HCT116 (cell line): ENCODE measurements around the gene LSS. TPM values are rescaled to one million over a fixed set of nuclear protein-coding genes. Genes with fewer than 3 reads are reported as not detected.

Experiments used
- ATAC-seq: fragments of 200-7000 bp; cut with Tn5 transposase; 2 replicates; pipeline ENCODE4 v1.9.1; 2020; ENCODE audit warnings: mild to moderate bottlenecking, moderate library complexity
- BruUV-seq: library from RNA; stranded (reverse); fragments of 400-500 nt; replicated peaks from 2 replicates; lab custom pipeline; 2021; lab: Mats Ljungman, UMichigan
- CTCF ChIA-PET: fragments of 300-600 bp; sonication (Branson Sonifier 250); formaldehyde crosslinking; loops from one replicate; lab custom pipeline; 2021; ENCODE audit warnings: antibody characterized with exemption; lab: Charles Lee
- POLR2A ChIA-PET: fragments of 300-600, 350-600 bp; sonication (Branson Sonifier 250); formaldehyde crosslinking; loops from one replicate; lab custom pipeline; 2021; ENCODE audit warnings: antibody characterized with exemption; lab: Charles Lee
- RAD21 ChIA-PET, 2 experiments: fragments of 300-600 bp; sonication (Branson Sonifier 250); formaldehyde crosslinking; loops; one replicate each; lab custom pipeline; 2023; ENCODE audit warnings: low total read pairs in 2 of 2; ENCODE audit not compliant: uncharacterized antibody in 2 of 2, unreplicated experiment in 2 of 2, low non-redundant PET in 1 of 2; lab: Charles Lee
- DNase-seq: peaks from one replicate; pipeline ENCODE4 v3.0.0-alpha.2; 2010; ENCODE audit warnings: low read depth, low spot score
- H2AFZ ChIP-seq: fragments of 200-600 bp; shearing (Covaris generic), sonication (generic); 2 replicates; pipeline ENCODE4 v1.6.1; 2017; ENCODE audit warnings: low read depth, mixed run types, mixed read lengths, antibody characterized with exemption, low read length; ENCODE audit not compliant: poor library complexity, severe bottlenecking
- H3K27ac ChIP-seq: 2 replicates; pipeline ENCODE4 v1.5.1; 2012; ENCODE audit warnings: low read depth, low read length
- H3K27me3 ChIP-seq: fragments of 200-600 bp; sonication (generic); 2 replicates; pipeline ENCODE4 v1.6.1; 2016; ENCODE audit warnings: mixed run types, low read length, mixed read lengths; ENCODE audit not compliant: insufficient read depth
- H3K36me3 ChIP-seq, 2 experiments: fragments of 200-500 bp in 1 of 2; fragments of 200-600 bp in 1 of 2; sonication (Bioruptor generic) in 1 of 2; sonication (generic) in 1 of 2; 2 replicates each; pipeline versions ENCODE4 v1.5.1 to v1.6.1; 2014 to 2016; ENCODE audit warnings: low read length in 2 of 2, inconsistent platforms in 1 of 2, mixed read lengths in 1 of 2, mixed run types in 1 of 2; ENCODE audit not compliant: insufficient read depth in 2 of 2, control insufficient read depth in 1 of 2
- H3K4me1 ChIP-seq, 2 experiments: fragments of 200-600 bp in 1 of 2; sonication (generic) in 1 of 2; 2 replicates each; pipeline versions ENCODE4 v1.5.1 to v1.6.1; 2012 to 2017; ENCODE audit warnings: low read length in 2 of 2, inconsistent platforms in 1 of 2, mild to moderate bottlenecking in 1 of 2, mixed read lengths in 1 of 2, mixed run types in 1 of 2, moderate library complexity in 1 of 2; ENCODE audit not compliant: insufficient read depth in 2 of 2, control insufficient read depth in 1 of 2
- H3K4me2 ChIP-seq: fragments of 200-600 bp; sonication (generic); 2 replicates; pipeline ENCODE4 v1.6.1; 2017; ENCODE audit warnings: mixed run types, low read length, mixed read lengths
- H3K4me3 ChIP-seq, 2 experiments: fragments of 200-600 bp in 1 of 2; sonication (generic) in 1 of 2; replicated peaks in 1 of 2; 2 replicates each; pipeline ENCODE4 v1.5.1; 2011 to 2016; ENCODE audit warnings: low read length in 2 of 2, control low read depth in 1 of 2, low read depth in 1 of 2, mild to moderate bottlenecking in 1 of 2, mixed read lengths in 1 of 2, mixed run types in 1 of 2
- H3K79me2 ChIP-seq: fragments of 200-600 bp; sonication (generic); 2 replicates; pipeline ENCODE4 v1.6.1; 2017; ENCODE audit warnings: mild to moderate bottlenecking, mixed run types, low read length, moderate library complexity, mixed read lengths; ENCODE audit not compliant: insufficient read depth
- H3K9ac ChIP-seq: fragments of 200-600 bp; sonication (generic); 2 replicates; pipeline ENCODE4 v1.6.1; 2016; ENCODE audit warnings: low read length, mixed read lengths
- H3K9me2 ChIP-seq: fragments of 200-600 bp; sonication (generic), shearing (Covaris generic); 2 replicates; pipeline ENCODE4 v1.6.1; 2017; ENCODE audit warnings: mixed run types, mild to moderate bottlenecking, moderate library complexity; ENCODE audit not compliant: insufficient read depth
- H3K9me3 ChIP-seq, 2 experiments: fragments of 200-500 bp in 1 of 2; fragments of 200-600 bp in 1 of 2; sonication (Bioruptor generic) in 1 of 2; sonication (generic) in 1 of 2; 2 replicates each; pipeline ENCODE4 v1.6.1; 2014 to 2017; ENCODE audit warnings: low read length in 2 of 2, mixed read lengths in 2 of 2, inconsistent platforms in 1 of 2, low read depth in 1 of 2, mild to moderate bottlenecking in 1 of 2, mixed run types in 1 of 2, moderate library complexity in 1 of 2; ENCODE audit not compliant: control insufficient read depth in 1 of 2, insufficient read depth in 1 of 2
- H4K20me1 ChIP-seq: fragments of 200-600 bp; sonication (generic), shearing (Covaris generic); 2 replicates; pipeline ENCODE4 v1.6.1; 2017; ENCODE audit warnings: mixed run types, mild to moderate bottlenecking, moderate library complexity; ENCODE audit not compliant: insufficient read depth
- CBX3 ChIP-seq: IDR thresholded peaks from 2 replicates; pipeline ENCODE4 v1.6.1; 2012; ENCODE audit warnings: low read depth
- CEBPB ChIP-seq: IDR thresholded peaks from 2 replicates; pipeline ENCODE4 v1.6.1; 2012; ENCODE audit warnings: low read depth
- CTCF ChIP-seq, 3 experiments: fragments of 200-600 bp in 1 of 3; sonication (generic) in 1 of 3; IDR thresholded peaks in 2 of 3; conservative IDR thresholded peaks in 1 of 3; 2 replicates each; pipeline ENCODE4 v1.5.1; 2012 to 2017; ENCODE audit warnings: low read depth in 2 of 3, low read length in 2 of 3, antibody characterized with exemption in 1 of 3, borderline replicate concordance in 1 of 3, control low read depth in 1 of 3, mild to moderate bottlenecking in 1 of 3, mixed read lengths in 1 of 3, mixed run types in 1 of 3, moderate library complexity in 1 of 3; ENCODE audit not compliant: insufficient read depth in 1 of 3
- ELF1 ChIP-seq: IDR thresholded peaks from 2 replicates; pipeline ENCODE4 v1.6.1; 2012; ENCODE audit warnings: low read depth, borderline replicate concordance
- EZH2 ChIP-seq: fragments of 200-600 bp; sonication (generic); IDR thresholded peaks from 2 replicates; pipeline ENCODE4 v1.6.1; 2017; ENCODE audit warnings: antibody characterized with exemption, mixed run types
- EZH2phosphoT487 ChIP-seq: fragments of 200-600 bp; IDR thresholded peaks from 2 replicates; pipeline ENCODE4 v1.6.1; 2018; ENCODE audit warnings: antibody characterized with exemption, borderline replicate concordance
- FOSL1 ChIP-seq: IDR thresholded peaks from 2 replicates; pipeline ENCODE4 v1.6.1; 2012; ENCODE audit warnings: low read depth
- JUND ChIP-seq: IDR thresholded peaks from 2 replicates; pipeline ENCODE4 v1.6.1; 2012
- MAX ChIP-seq: IDR thresholded peaks from 2 replicates; pipeline ENCODE4 v1.6.1; 2012
- POLR2A ChIP-seq: IDR thresholded peaks from 2 replicates; pipeline ENCODE4 v1.7.0; 2011; ENCODE audit warnings: borderline replicate concordance; ENCODE audit not compliant: insufficient read depth, insufficient read length; ENCODE audit errors: extremely low read depth
- POLR2AphosphoS5 ChIP-seq: IDR thresholded peaks from 2 replicates; pipeline ENCODE4 v1.6.1; 2011; ENCODE audit warnings: mild to moderate bottlenecking, low read depth, low read length, moderate library complexity
- RAD21 ChIP-seq: IDR thresholded peaks from 2 replicates; pipeline ENCODE4 v1.6.1; 2012; ENCODE audit warnings: low read depth, mild to moderate bottlenecking
- REST ChIP-seq: IDR thresholded peaks from 2 replicates; pipeline ENCODE4 v1.6.1; 2012; ENCODE audit warnings: low read depth
- SIN3A ChIP-seq: IDR thresholded peaks from 2 replicates; pipeline ENCODE4 v1.6.1; 2012; ENCODE audit warnings: low read depth
- SRF ChIP-seq: IDR thresholded peaks from 2 replicates; pipeline ENCODE4 v1.6.1; 2012; ENCODE audit warnings: low read depth
- TCF7L2 ChIP-seq: IDR thresholded peaks from 2 replicates; pipeline ENCODE4 v1.7.0; 2011; ENCODE audit warnings: borderline replicate concordance, inconsistent platforms; ENCODE audit not compliant: insufficient read depth, insufficient read length; ENCODE audit errors: extremely low read depth
- YY1 ChIP-seq: IDR thresholded peaks from 2 replicates; pipeline ENCODE4 v1.6.1; 2011; ENCODE audit warnings: low read length, low read depth, moderate library complexity, mild to moderate bottlenecking; ENCODE audit not compliant: insufficient replicate concordance; ENCODE audit errors: extremely low read depth
- ZBTB33 ChIP-seq: IDR thresholded peaks from 2 replicates; pipeline ENCODE4 v1.6.1; 2011; ENCODE audit warnings: mild to moderate bottlenecking, low read length, moderate library complexity; ENCODE audit not compliant: insufficient replicate concordance; ENCODE audit errors: extremely low read depth
- ZFX ChIP-seq: fragments of 450-650 bp; IDR thresholded peaks from 2 replicates; pipeline ENCODE4 v1.6.1; 2017
- ZNF274 ChIP-seq: fragments of 200-500 bp; sonication (Bioruptor generic); IDR thresholded peaks from 2 replicates; pipeline ENCODE4 v1.6.1; 2014; ENCODE audit warnings: mild to moderate bottlenecking, low read depth, low read length, inconsistent platforms
- intact Hi-C: fragments of 100-400 bp; cut with micrococcal nuclease; formaldehyde crosslinking; loops from 2 replicates; pipeline ENCODE4 v1.10.0; 2022
- total RNA-seq: library from RNA; stranded (reverse); gene quantifications from one replicate; pipeline ENCODE4 v1.2.1, GENCODE V29; 2021; ENCODE audit not compliant: unreplicated experiment

The LSS gene
- total RNA-seq, 1 experiment from 2014 or later: 44.7 TPM

GRCh38 chr21:46220847-46221246 is 7.7 kb downstream of the LSS start:
- no peak for DNase-seq
- Histone ChIP-seq H3K9me2 (no peaks in the 10 kb centered on the region), H3K9ac (no peak overlapping the region), H3K36me3 (no peaks in the 10 kb centered on the region), H3K4me1 (no peaks in the 10 kb centered on the region), H2AFZ (no peak overlapping the region), H4K20me1 (no peaks in the 10 kb centered on the region), H3K27me3 (no peaks in the 10 kb centered on the region), H3K4me2 (no peak overlapping the region), H3K4me3 (no peak overlapping the region), H3K79me2 (no peaks in the 10 kb centered on the region), H3K27ac (no peak overlapping the region), H3K9me3 (no peaks in the 10 kb centered on the region; a peak in 1 of 4 replicates)
- no TSS peak for BruUV-seq
- TF ChIP-seq CEBPB: no peak
- no peak for TF ChIP-seq CTCF (IDR thresholded peaks at IDR 0.05 in 2 of 3, conservative IDR thresholded peaks at IDR 0.05 in 1 of 3; ENCODE audit: borderline replicate concordance in 1 of 3, insufficient read depth in 1 of 3, low read depth in 2 of 3, low read length in 2 of 3)
- TF ChIP-seq CBX3: no peak
- TF ChIP-seq FOSL1: no peak
- no peak for TF ChIP-seq ZFX
- no peak for TF ChIP-seq POLR2AphosphoS5
- no peak for TF ChIP-seq MAX
- TF ChIP-seq JUND: no peak
- no peak for TF ChIP-seq EZH2
- TF ChIP-seq YY1: no peak
- TF ChIP-seq ZNF274: no peak
- no peak for TF ChIP-seq SIN3A
- TF ChIP-seq ZBTB33: no peak
- no peak for TF ChIP-seq EZH2phosphoT487
- no peak for TF ChIP-seq TCF7L2
- TF ChIP-seq POLR2A: no peak
- no peak for TF ChIP-seq ELF1
- no peak for TF ChIP-seq REST
- no peak for TF ChIP-seq SRF
- TF ChIP-seq RAD21: no peak
- POLR2A ChIA-PET: no interaction called here
- intact Hi-C loops: no loop called here
- RAD21 ChIA-PET: no interaction called here
- CTCF ChIA-PET: no interaction called here
- ATAC-seq: no peak
